BLaER1 (cell line): Measurements from ENCODE around the gene GMPPB.

ENCODE experiments used
- H3K27ac ChIP-seq: shearing (Covaris generic); formaldehyde crosslinking; 2 replicates; pipeline ENCODE4 v1.8.1; 2022
- H3K27me3 ChIP-seq: shearing (Covaris generic); formaldehyde crosslinking; 2 replicates; pipeline ENCODE4 v1.8.1; 2022
- H3K36me3 ChIP-seq: shearing (Covaris generic); formaldehyde crosslinking; 2 replicates; pipeline ENCODE4 v1.8.1; 2022
- H3K4me1 ChIP-seq: shearing (Covaris generic); formaldehyde crosslinking; 2 replicates; pipeline ENCODE4 v1.8.1; 2022
- H3K4me2 ChIP-seq: shearing (Covaris generic); formaldehyde crosslinking; 2 replicates; pipeline ENCODE4 v1.8.1; 2022
- H3K4me3 ChIP-seq: shearing (Covaris generic); formaldehyde crosslinking; 2 replicates; pipeline ENCODE4 v1.8.1; 2022
- H3K9ac ChIP-seq: shearing (Covaris generic); formaldehyde crosslinking; 2 replicates; pipeline ENCODE4 v1.8.1; 2022
- H3K9me3 ChIP-seq: shearing (Covaris generic); formaldehyde crosslinking; 2 replicates; pipeline ENCODE4 v1.8.1; 2022
- H4K20me1 ChIP-seq: shearing (Covaris generic); formaldehyde crosslinking; 2 replicates; pipeline ENCODE4 v1.8.1; 2022
- Cebpa-rat ChIP-seq: shearing (Covaris generic); IDR thresholded peaks from 2 replicates; pipeline ENCODE4 v1.8.1; 2022

Gene GMPPB

DNA sequence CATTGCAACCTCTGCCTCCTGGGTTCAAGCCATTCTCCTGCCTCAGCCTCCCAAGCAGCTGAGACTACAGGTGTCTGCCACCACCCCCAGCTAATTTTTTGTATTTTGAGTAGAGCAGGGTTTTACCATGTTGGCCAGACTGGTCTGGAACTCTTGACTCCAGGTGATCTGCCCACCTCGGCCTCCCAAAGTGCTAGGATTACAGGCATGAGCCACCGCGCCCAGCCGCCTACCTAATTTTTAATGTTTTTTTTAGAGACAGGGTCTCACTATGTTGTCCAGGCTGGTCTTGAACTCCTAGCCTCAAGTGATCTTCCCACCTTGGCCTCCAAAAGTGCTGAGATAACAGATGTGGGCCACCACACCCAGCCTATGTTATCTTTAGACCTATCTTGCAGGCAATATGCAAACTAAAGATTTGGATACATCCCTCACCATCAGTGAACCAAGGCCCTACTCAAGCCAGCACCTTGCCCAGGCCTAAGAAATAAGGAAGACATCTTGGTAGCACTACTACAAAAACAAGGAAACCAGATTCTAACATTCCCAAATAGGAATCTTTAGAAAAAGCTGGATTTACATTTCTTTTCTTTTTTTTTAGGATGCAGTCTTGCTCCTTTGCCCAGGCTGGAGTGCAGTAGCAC lies 6.3 kb upstream of the GMPPB start:
- H3K4me3 ChIP-seq: no peak overlapping the region
- H3K9ac ChIP-seq: no peak overlapping the region
- peaks cover 100% of the 10 kb centered on the region for H3K36me3 ChIP-seq
- no peak overlapping the region for H3K4me2 ChIP-seq
- peaks cover 37% of the 10 kb centered on the region; the same call in 1 of the 2 replicates for H4K20me1 ChIP-seq
- no peak overlapping the region for H3K27ac ChIP-seq
- TF ChIP-seq Cebpa-rat: no peak
- H3K27me3 ChIP-seq: no peaks in the 10 kb centered on the region
- H3K4me1 ChIP-seq: peaks cover 3% of the 10 kb centered on the region; the same call in 1 of the 2 replicates
- H3K9me3 ChIP-seq: no peaks in the 10 kb centered on the region

GRCh38 chr3:49727924-49728361 lies 4.2 kb upstream of the GMPPB start:
- Histone ChIP-seq H3K36me3 (peaks cover 81% of the 10 kb centered on the region), H3K9ac (no peak overlapping the region), H3K4me3 (no peak overlapping the region), H3K27me3 (no peaks in the 10 kb centered on the region), H3K9me3 (no peaks in the 10 kb centered on the region), H3K4me1 (peaks cover 14% of the 10 kb centered on the region), H4K20me1 (peaks cover 23% of the 10 kb centered on the region), H3K4me2 (no peak overlapping the region), H3K27ac (no peak overlapping the region)
- no peak for TF ChIP-seq Cebpa-rat

DNA sequence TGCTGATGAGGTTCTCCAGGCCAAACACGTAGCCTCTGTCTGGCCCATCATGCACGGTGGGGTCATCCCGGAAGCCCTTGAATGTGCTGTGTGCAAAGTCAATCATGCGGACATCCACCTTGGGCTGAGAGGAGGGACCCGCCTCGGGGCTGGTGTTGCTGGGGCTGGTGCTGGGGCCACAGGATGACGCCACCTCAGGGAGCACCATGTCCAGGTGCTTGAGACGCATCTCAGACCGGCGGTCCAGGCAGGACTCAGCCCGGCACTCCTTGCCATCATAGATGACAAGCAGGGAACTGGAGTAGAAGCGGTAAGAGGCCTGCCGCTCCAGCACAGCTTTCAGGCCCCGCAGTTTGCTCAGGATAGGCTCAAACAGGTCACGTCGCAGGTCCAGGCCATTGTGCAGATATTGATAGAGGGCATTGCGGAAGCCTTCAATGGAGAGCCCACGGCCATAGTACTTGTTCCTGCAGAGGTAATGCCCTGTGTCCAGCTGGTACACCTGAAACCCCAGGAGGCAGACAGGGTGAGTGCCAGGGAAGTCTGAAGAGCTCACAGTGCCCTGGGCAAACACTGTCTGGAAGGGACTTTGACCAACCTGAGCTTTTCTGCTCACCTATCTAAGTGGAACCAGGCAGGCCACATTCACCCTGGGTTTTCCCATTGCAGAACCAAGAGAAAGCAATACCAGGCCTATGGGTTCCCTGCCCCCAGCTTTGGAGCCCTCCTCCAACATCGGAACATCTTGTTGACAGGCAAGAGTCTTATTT lies 3.6 kb upstream of the GMPPB start:
- no peak overlapping the region for H3K4me3 ChIP-seq
- no peaks in the 10 kb centered on the region for H3K27me3 ChIP-seq
- no peak for TF ChIP-seq Cebpa-rat
- peaks cover 30% of the 10 kb centered on the region for H4K20me1 ChIP-seq
- H3K9ac ChIP-seq: 0 out of 2 replicates have a peak overlapping the region, but pooled peaks have one; percentile 10
- H3K36me3 ChIP-seq: peaks cover 81% of the 10 kb centered on the region
- H3K4me1 ChIP-seq: peaks cover 20% of the 10 kb centered on the region
- H3K4me2 ChIP-seq: no peak overlapping the region
- H3K27ac ChIP-seq: no peak overlapping the region
- no peaks in the 10 kb centered on the region for H3K9me3 ChIP-seq

DNA sequence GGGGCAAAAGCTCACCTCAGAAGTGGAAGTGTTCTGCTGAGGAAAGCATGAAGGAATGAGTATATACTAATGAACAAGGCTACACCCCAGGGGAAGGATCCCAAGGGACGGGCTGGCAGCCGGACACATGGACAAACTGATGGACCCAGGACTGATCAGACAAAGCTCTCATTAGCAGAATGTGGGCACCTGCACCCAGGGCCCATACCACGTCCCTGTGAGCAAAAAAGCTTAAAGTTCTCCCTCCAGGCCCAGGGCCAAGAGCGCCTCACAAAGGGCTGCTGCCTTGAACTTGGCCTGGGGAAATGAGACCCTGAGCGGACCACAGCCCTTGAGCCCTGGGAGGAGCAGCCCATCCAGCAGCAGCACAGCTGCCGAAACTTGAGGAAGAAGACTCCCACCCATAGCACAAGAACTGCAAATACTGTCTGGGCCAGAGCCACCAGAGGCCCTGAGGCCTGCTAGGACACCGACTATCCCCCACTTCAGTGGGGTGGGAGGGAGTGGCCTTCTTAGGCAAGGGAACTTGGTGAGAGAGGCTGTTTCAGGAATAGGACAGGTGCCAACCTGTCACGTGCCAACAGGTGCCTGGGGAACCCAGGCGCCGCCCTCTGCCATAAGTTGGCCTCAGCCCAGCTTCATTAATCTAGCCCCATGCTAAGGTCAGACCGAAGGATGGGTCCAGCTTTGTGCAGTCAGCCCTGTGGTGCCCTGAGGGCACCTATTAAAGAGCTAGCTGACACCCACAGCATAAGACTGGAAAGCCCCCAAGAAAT lies 2.3 kb upstream of the GMPPB start:
- Histone ChIP-seq H3K9me3 (no peaks in the 10 kb centered on the region), H4K20me1 (peaks cover 35% of the 10 kb centered on the region), H3K27me3 (no peaks in the 10 kb centered on the region), H3K36me3 (peaks cover 81% of the 10 kb centered on the region), H3K27ac (no peak overlapping the region), H3K4me1 (peaks cover 23% of the 10 kb centered on the region), H3K4me3 (no peak overlapping the region), H3K4me2 (no peak overlapping the region), H3K9ac (0 out of 2 replicates have a peak overlapping the region, but pooled peaks have one; percentile 2)
- TF ChIP-seq Cebpa-rat: no peak

DNA sequence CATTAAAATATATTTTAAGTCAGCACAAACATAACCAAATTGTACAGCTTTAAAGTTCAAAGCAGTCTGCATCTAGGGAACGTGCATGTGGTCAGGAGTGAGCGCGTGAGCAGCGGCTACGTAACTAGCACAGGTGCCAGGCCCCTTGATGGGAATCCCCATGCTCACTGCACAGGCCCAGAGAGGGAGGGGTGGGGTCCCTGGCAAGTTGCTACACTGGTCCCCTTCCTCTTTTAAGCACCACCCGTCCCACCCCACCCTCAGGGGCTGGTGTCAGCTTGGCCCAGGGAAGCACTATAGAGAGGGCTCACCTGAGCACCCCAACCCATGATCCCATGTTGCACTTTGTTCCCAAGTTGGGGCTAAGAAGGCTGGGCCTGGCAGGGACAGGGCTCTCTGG lies 835 bp upstream of the GMPPB start:
- H3K9me3 ChIP-seq: no peaks in the 10 kb centered on the region
- peak overlapping the region; percentile 94 for H3K4me2 ChIP-seq
- H3K4me3 ChIP-seq: peak overlapping the region; percentile 87
- H3K27me3 ChIP-seq: no peaks in the 10 kb centered on the region
- H4K20me1 ChIP-seq: peaks cover 35% of the 10 kb centered on the region
- no peak for TF ChIP-seq Cebpa-rat
- peak overlapping the region; percentile 82 for H3K27ac ChIP-seq
- peaks cover 23% of the 10 kb centered on the region for H3K4me1 ChIP-seq
- H3K36me3 ChIP-seq: peaks cover 74% of the 10 kb centered on the region
- H3K9ac ChIP-seq: peak overlapping the region; percentile 91

DNA sequence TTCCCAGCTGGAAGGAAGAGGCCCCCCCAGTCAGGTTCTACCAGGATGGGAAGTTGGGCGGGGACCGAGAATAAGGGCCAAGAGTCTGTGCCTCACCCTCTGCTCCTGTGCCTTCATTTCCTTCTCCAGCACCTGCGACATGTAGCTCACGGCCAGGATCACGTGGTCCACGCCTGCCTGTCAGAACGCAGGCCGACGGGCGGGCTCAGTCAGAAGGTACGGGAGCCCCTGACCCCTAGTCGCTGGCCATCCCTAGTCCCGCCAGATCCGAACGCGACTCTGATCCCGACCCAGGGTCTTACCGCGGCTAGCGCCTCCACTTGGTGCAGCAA lies 489 bp downstream of the GMPPB start:
- peaks cover 33% of the 10 kb centered on the region for H3K4me1 ChIP-seq
- peak overlapping the region; percentile 87 for H3K4me3 ChIP-seq
- TF ChIP-seq Cebpa-rat: no peak
- H3K27ac ChIP-seq: peak overlapping the region; percentile 87
- peaks cover 64% of the 10 kb centered on the region for H3K36me3 ChIP-seq
- H3K9ac ChIP-seq: peak overlapping the region; percentile 91
- no peaks in the 10 kb centered on the region for H3K9me3 ChIP-seq
- peak overlapping the region; percentile 96 for H3K4me2 ChIP-seq
- peaks cover 43% of the 10 kb centered on the region for H4K20me1 ChIP-seq
- H3K27me3 ChIP-seq: no peaks in the 10 kb centered on the region

DNA sequence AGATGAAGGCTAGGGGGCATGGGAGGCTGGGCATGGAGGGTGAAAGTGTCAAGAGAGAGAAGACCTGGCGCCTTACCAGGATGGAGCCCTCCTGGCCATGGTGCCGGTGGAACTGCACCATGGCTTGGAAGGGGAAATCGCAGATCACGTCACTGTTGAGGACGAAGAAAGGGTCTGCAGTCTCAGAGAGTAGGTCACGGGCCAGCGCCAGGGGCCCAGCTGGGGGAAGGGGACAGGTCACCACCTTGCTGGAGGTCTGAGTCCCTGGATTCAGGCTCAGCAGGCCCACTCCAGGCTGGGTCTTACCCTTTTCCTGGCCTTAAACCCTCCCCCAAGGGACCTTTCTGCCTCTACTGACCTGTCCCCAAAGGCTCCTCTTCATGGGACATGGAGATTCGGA lies 855 bp downstream of the GMPPB start:
- Histone ChIP-seq H3K9me3 (no peaks in the 10 kb centered on the region), H3K36me3 (peaks cover 64% of the 10 kb centered on the region), H3K27ac (peak overlapping the region; percentile 87), H3K4me2 (peak overlapping the region; percentile 96), H4K20me1 (peaks cover 45% of the 10 kb centered on the region), H3K4me3 (peak overlapping the region; percentile 87), H3K27me3 (no peaks in the 10 kb centered on the region), H3K9ac (peak overlapping the region; percentile 91), H3K4me1 (peaks cover 36% of the 10 kb centered on the region)
- TF ChIP-seq Cebpa-rat: no peak

- Histone ChIP-seq H3K9ac (peak overlapping the region; percentile 91; the same call in 1 of the 2 replicates), H3K4me2 (peak overlapping the region; percentile 96), H3K4me3 (peak overlapping the region; percentile 87; the same call in 1 of the 2 replicates), H3K36me3 (peaks cover 57% of the 10 kb centered on the region), H4K20me1 (peaks cover 44% of the 10 kb centered on the region), H3K4me1 (peaks cover 44% of the 10 kb centered on the region), H3K27ac (no peak overlapping the region), H3K9me3 (no peaks in the 10 kb centered on the region), H3K27me3 (no peaks in the 10 kb centered on the region)
- TF ChIP-seq Cebpa-rat: no peak
Observed at GRCh38 chr3:49721896-49722781, 1.6 kb downstream of the GMPPB start.

DNA sequence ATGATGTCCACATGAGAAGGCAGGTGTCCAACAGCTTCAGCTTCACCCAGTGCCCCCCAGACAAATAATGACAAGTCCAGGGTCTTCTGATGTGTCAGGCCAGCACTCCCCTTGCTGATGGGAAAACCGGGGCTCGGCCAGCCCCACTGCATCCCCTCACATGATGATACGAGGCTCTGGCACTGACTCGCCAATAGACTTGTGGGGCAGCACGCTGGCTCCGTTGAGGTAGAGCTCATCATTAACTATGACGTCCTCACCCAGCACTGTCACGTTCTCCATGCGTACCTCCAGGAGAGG lies 2.2 kb downstream of the GMPPB start:
- no peaks in the 10 kb centered on the region for H3K9me3 ChIP-seq
- peaks cover 43% of the 10 kb centered on the region for H4K20me1 ChIP-seq
- no peak overlapping the region for H3K27ac ChIP-seq
- no peak overlapping the region for H3K4me3 ChIP-seq
- H3K4me2 ChIP-seq: no peak overlapping the region
- peaks cover 50% of the 10 kb centered on the region for H3K4me1 ChIP-seq
- no peak overlapping the region for H3K9ac ChIP-seq
- H3K27me3 ChIP-seq: no peaks in the 10 kb centered on the region
- no peak for TF ChIP-seq Cebpa-rat
- H3K36me3 ChIP-seq: peaks cover 55% of the 10 kb centered on the region
